CD4-positive, alpha-beta T cell treated with Interleukin-4 for 4 hours (primary cell): ENCODE measurements around the gene WDR90.

Source experiments
- DNase-seq: peaks from one replicate; pipeline ENCODE4 v3.0.0-alpha.2; 2020

WDR90 gene

DNA sequence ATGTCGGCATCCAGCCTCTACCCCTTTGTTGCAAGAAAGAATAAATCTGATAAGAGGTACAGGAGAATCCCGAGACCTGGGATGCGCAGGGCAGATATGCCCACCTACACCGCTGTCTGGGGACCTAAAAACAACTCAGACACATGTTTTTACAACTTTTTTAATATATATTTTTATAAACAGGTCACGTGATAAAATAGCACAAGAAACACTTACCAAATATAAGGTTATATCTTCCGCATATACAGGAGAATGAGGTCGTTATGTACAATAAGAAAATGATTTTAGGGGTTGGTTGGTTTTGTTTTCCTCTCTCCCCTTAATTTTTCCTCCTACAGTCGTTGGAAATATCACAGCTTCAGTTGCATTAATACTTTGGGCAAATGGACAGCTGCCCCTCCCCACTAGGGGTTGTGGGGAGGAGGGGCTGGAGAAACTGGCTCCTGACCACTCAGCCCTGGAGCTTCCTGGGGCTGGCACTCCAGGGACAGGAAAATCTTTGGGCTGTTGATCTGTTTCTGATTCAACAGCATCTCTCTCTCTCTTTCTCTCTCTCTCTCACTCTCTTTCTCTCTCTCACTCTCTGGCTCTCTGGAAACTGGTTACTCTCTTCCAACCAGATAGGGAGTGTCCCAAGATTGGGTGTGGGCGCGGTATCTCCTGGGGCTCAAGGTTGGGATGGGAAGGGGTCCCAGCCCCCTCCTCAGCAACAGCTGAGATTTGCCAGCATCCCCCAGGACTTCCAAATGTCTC is 43.4 kb downstream of the WDR90 start:
- no peak for DNase-seq

DNA sequence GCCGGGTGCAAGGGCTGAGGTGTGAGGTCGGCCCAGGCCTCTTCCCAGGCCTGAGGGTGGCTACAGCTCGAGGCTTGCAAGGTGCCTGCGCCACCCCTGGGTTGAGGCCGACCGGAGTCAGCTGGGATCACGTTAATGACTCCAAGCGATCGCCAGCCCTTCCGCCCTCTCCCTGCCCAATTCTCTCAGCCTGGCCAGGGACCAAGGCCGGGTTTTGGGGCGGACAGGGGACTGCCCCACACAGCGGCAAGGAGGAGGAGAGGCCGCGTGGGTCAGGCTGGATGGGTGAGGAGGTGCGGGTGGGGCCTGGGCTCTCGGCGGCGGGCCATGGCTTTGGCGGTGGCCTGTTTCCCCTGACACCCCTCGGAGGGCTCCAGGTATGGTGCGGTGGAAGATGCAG is 44.2 kb downstream of the WDR90 start:
- no peak for DNase-seq

DNA sequence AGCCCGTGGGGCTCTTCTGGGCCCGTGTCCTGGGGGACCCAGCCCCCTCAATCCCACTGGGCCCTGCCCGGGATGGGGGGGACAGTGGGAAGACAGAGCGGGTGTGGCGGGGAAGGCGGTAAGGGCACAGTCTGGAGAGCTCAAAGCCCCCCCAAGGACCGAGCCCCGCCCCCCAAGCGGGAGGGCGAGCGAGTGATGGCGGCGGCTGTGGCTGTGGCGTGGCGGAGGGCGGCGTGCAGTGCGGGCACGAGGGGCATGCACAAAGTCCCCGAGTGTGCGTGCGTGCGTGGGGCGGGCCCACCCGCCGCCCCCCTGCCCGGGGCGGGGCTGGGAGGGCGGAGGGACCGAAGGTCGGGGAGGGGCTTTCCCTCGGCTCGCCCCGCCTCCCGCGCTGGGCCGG is 44.6 kb downstream of the WDR90 start:
- DNase-seq: no peak

DNA sequence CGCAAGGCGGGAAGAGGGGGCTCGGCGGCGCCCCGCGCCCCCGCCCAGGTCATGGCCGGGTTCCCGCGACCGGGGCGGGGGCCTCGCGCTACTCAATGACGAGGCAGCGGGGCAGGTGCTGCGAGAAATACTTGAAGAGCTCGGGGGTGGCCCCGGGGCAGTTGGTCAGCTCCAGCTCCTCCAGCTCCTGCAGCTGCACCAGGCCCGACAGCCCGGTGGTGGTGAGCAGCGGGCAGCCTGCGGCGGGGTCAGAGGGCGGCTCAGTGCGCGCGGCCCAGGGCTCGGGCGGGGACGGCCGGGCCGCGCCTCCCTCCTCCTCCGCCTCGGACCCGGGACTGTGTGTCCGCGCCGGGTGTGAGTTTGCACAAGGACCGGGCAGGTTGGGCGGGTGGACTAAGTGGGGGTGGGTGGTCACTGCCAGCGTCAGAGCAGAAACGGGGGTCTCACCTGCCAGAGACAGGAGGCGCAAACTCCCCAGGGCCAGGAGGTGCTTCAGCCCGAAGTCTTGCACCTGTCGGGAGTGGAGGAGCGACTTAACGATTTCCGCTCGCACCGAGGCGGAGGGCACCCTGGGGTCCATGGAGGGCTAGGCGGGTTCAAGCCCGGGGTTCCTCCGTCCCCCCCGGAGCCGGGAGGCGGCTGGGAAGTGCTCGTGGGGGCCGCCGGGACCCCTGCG is 45.2 kb downstream of the WDR90 start:
- DNase-seq: no peak

DNA sequence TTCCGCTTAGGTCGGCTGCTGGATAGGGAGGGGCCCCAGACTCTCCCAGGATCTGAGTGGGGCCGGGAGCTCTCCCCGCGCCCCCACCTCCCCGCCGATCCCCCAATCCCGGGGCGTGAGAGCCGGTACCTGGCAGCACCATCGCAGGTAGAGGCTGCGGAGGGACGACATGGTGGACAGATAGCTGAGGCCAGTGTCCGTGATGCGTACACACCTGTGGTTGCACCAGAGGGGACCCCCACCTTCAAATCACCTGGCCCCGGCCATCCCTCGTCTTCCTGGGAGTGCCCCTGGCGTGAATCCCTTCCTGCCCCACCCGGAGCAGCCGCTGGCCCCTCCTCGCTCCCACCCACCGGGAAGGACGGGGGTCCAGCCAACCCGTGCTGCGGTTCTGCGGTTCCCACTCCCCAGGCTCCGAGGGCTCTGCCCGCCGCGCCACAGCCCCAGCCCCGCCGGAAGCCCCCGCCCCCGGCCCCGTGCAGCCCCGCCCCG is 45.7 kb downstream of the WDR90 start:
- no peak for DNase-seq

DNA sequence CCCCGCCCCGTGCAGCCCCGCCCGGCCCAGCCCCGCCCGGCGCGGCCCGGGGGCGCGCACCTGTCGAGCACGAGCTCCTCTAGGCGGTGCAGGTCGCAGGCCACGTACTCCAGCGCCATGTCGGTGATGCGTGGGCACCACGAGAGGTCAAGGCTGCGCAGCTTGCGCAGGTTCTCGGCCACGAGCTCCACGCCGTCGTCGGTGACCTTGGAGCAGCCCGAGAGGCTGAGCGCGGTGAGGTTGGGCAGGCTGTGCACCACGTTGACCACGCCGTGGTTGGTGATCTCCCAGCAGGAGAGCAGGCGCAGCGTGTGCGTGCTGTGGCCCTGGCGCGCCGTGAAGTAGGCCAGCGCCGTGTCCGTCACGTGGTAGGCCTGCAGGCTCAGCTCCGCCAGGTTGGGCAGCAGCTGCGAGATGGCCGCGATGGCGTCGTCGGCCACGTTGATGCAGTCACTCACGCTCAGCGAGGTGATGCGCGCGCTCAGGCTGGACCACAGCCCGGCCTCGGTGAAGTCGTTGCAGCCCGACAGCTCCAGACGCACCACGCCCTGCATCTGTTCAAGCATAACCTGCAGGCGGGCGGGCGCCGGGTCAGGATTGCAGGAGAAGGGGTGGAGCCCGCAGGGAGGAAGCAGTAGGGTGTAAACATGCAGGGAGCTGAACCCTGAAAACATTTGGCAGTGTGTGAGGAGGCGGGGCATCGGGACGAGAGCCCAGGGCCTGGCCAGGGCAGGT is 46.4 kb downstream of the WDR90 start:
- peak; percentile 67 for DNase-seq

DNA sequence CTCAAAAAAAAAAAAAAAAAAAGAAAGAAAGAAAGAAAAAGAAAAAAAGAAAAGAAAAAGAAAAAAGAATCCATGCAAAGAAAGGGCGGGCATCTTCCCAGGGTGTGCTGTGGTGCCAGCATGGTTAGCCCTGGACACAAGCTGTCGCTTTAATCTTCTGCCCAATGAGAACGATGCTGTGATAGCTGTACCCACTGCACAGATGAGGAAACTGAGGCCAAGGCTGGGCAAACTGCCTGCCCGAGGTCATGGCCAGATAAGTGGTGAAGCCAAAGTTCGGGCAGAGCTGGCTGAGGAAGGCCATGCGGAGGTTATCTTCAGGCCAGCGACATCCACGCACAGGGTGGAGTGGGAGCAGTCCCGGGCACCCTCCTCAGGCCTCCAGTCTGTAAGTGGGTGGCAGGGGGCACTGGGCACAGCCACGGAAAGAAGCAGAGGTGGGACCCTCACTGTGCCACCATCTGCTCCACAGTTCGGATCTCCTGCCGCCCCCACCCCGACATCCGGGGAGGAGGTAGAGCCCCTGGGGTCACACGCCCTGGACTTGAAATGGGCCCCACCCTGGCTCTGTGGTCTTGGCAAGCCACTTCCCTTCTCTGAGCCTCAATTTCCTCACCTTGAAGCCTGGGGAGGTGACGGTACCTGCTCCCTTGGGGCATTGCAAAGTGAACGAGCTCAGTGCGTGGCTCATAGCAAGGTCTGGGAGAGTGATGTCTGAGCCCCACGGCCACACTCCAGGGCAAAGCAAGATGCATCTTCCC is 49.9 kb downstream of the WDR90 start:
- DNase-seq: no peak

DNA sequence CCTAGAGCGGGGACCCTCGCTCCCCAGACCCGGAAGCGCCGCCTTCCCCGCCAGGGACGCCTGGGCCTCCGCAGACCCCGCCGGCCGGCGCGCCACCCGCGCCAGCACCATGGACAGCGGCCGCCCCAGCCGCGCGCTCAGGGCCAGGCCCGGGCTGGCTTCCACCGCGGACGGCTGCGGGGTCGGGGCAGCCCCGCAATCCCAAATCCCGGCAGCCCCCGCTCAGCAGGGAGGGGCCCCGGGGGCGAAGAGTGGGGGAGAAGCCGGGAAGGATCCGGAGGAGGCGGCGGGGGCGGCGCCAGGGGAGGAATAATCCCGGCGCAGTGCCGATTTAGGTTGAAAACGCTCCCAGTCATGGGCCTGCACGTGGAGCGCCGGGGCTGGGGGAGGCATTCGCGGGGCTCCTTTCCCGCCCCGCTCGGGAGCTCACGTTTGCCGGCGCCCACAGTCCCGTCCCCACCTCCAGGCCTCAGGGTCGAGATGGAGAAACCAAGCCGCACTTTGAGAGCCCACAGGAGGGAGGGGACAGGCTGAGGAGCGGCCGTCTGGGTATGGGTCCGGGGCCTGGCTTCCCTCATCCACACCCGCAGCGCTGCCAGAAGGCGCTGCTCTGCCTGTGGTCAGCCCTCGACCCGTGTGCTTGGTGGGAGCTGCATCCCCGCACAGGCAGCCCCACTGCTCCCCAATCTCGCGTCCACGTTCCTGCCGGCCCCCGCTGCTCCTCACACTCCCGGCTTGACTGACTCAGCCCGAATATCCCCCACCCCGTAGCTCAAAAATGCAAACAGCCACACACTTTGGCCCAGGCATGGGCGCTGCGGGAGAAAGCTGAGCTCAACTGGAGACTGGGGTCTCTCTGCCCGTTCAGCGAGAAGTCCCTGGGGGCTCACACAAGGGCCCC is 51.8 kb downstream of the WDR90 start:
- DNase-seq: no peak

DNA sequence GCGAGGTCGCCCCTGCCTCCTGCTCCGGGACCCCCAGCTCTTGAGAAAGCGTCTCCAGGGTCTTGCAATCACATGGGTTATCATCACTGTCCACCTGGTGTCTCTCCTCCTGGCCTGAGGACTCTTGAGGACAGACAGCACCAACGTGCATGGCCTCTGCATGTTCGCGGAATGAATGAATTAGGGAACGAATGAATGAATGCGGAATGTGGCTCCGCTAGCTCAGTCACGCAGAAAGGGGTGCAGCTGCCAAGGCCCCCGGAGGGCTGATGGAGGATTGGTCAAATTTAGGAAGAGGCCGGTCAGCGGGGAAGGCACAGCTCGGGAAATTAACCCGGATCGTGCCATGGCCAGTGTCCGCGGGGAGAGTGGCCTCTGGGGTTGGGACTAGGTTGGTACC is 53.2 kb downstream of the WDR90 start:
- DNase-seq: no peak

DNA sequence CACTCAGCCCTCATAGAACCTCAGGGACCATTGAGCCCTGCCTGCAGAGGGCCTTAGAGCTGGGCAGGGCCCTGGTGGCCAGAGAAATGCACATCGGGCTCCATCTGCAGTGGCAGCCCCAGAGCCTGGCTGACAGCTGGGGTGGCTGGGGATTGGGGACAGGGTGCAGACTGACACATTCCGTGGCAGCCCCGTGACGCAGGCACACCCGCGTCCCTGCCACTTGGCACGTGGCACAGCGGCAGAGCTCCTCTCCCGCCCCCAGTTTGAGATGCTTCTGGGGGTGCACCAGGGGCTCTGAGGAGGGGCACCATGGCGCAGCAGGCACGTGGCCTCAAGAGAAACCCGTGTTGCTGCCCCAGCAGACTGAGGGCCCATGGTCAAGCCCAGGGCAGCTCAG is 54.2 kb downstream of the WDR90 start:
- DNase-seq: no peak

DNA sequence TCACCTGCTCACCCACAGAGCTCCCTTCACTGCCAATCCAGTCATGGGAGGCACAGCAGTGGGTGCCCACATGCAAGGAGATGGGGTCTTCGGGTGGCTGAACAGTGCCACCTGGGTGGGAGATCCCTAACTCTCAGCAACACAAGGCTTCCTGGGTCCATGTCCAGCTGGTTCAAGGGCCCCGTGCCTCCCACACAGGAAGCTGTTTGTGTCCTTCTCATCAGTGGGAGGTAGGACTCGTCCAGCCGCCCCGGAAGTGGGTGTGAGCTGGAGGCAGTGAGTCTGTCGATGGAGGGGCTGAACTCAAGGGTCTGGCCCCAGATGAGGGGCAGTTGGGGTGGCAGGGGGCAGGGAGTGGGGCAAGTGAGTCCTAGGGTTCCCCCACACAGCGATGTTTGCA is 54.9 kb downstream of the WDR90 start:
- DNase-seq: no peak

DNA sequence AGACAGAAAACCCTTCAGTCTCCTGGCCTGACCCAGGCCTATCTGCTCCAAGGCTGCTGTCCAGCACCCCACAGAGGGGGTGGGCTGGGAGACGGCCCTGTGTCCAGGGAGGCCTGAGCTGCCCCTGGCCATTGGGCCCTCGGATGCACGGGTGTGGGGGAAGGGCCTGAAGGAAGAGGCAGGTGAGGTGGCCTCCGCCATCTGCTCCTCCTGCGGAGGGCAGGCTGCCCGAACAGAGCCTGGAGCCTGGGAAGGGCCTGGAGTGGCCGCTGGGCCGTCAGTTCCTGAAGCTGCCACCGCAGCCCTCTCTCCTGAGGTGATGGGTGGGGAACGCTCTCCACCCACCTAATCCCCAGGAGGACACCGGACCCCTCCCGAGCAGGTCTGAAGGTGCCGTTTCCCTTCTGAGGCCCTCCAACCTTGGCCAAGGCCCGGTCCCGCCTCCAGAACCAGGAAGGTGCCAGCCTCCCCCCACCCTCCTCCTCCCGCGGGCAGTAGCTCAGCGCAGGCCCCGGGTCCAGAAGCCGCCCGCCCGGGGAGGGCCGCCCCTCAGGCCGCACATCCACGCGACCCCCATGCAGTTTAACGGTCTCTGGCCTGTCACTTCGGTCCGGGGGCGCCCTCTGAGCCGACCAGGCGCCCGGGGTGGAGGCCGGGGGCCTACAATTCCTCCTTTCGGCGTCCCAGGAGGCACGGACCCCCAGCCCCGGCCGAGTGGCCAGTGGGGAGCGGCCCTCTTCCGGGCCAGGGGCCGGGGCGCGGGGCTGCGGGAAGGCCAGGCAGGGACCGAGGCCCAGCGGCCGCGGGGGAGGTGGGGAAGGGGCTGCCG is 55.6 kb downstream of the WDR90 start:
- DNase-seq: no peak

DNA sequence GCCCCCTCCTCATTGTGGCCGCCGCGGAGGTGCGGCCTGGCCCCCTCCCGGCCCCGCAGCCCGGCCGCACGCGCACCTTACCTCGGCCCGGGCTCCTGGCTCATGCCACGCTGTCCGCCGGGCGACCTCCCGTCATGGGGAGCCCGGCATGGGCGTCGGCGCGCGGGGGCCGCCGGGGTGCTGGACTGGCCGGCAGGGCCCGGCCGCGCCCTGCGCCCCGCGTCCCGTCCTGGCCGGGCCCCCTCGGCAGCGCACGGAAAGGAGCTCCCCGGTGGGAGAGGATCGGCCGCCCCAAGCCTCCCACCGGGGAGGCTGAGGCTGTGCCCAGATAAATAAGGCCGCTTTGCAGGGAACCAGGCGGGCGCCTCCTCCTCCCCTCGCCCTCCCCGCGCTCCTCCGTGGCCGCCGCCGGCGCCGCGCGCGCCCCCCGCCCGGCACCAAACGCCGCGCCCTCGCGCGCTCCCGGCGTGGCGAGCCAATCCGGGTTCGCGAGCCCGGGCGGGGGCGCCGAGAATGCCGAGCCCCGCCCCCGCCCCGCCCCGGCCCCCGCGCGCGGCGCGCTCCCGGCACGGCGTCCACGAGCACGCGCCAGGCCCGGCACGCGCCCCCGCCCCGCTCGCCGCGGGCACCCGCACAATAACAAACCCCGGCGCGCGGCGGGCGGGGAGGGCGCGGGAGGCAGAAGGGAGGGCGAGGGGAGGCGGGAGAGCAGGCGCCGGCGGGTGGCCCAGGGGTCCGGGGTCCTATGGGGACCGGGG is 56.4 kb downstream of the WDR90 start, which contains the start of gene FBXL16:
TSS of gene FBXL16 (minus strand) at position 371 of the 758 bp plus-strand sequence. CDS start 8,396 bp downstream, outside the sequence.
- no peak for DNase-seq

DNA sequence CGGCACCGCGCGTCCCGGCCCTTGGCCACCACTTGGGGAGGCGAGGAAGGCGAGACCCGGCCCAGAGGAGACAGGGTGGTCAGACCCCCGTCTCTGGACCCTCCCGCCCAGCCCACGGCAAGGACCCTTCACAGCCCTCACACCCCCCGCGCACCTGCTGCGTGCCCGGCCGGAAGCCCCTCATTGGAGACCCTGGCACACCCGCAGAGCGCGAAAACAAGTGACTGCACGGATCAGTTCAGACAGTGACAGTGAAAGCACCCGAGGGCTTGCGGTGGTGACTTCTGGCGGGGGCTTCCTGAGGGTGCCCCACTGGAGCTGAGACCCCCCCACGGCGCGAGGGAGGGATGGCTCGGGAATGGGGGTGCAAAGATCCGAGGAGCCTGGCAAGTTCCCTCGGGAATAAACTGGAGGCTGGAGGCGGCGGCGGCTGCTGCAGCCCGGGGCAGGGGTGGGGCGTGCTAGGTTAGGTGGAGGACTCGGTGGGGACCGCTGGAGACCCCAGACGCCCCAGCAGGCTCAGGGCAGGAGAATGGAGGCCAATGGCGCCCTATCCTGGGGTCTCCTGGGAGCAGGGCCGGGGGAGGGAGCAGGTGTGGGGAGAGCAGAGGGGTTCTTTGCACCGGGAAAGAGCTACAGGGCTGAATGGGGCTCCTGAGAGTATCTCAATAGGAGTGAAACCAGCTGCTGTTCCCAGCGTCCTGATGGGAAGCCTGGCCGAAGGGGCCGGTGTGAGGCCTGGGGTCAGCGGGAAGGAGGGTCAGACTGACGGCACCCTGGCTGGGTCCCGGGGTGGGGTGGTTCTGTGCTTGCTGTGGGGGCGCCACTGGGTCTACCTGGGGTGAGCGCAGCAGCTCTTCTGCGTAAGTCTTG is 57.3 kb downstream of the WDR90 start:
- DNase-seq: no peak

DNA sequence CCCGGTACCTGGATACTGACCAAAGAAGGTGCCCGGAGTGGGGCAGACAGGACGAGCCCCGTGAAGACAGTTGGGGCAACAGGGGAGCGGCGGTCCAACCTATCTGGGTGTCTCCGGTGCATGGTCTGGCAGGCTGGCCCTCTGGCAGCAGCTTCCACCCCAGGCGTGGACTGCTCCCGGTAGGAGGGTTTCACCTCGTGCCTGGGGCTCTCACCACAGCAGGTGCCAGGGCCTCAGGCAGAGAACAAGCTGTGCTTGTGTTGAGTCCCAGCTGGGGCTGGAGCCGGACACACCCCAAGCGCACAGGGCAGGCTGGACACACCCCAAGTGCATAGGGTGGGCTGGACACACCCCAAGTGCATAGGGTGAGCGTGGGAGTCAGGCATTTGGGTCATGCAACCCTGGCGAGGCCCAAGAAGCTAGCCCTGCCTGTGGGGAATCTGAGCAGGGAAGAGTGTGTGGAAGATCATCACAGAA is 57.9 kb downstream of the WDR90 start:
- DNase-seq: no peak

DNA sequence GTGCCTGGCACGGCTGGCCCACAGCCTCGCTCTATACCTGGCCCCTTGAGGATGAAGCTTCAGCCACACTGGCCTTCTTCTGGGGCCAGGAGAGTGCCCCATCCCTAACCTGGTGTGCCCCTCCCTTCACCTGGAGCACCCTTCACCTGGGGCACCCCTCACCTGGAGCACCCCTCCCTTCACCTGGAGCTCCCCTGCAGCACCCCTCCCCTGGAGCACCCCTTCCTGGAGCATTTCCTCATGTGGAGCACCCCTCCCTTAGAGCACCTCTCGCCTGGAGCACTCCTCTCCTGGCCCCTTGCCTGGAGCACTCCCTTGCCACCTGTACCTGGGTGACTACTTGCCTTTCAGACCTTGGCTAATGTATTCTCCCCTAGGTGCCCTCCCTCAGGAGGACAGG is 58.9 kb downstream of the WDR90 start:
- DNase-seq: no peak

DNA sequence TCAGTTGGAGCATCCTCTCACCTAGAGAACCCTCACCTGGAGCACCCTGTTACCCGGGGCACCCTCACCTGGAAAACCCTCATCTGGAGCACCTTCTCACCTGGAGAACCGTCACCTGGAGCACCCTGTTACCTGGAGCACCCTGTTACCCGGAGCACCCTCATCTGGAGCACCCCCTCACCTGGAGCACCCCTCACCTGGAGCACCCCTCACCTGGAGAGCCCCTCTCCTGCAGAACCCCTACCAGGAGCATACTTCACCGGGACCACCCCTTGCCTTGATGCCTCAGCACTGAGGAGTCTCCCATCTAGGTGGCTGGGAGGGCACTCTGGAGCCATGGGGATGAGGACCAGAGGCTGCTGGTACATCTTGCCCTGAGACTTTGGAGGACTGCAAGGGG is 59.8 kb downstream of the WDR90 start:
- DNase-seq: no peak

DNA sequence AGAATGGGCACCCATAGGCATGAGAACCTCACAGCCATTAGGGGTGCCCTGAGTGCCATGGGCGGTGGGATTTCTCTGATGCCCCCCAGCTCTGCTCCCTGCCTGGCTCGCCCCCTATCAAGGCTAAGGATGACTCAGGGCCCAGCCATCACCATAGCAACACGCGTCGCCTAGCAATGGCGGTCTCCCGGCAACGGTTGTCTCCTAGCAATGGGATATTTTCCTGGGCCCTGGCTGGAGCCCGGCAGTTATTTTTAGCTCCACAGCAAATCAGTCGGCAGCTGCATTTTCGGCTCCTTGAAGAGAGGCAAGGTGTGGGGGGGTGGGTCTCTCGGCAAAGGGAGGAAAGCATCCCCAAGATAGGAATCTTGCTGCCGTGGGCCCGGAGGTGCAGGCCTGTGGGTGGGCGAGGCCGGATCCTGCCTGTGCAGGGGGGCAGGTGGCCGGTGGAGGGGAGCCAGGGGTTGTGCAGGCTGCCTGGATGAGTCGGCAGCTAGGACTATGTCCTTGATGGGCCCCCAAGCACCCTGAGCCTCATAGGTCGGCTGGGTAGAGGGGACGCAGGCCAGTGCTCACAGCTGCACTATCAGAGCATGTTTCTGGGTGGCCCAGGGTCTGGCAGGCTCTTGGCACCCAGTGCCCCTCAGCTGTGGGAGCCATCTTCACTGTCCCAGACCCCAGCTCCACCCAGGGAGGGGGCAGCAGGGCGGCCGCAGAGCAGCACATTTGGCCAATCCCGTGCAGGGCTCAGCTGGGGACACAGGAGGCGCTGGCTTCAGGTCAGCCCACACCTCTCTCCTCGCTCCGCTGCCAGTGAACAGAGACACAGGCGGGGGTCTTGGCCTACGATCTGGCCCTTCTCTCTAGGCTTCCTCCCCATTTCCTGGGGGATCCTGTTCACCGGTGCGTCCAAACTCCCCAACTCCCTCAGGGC is 60.7 kb downstream of the WDR90 start:
- no peak for DNase-seq
